OCI-LY3 (cell line): ENCODE results near the gene CLSTN1.

Experiments
- CTCF ChIP-seq: fragments of 200-600, 300-600 bp; sonication (generic); IDR thresholded peaks from 2 replicates; pipeline ENCODE4 v1.5.1; 2014; ENCODE audit warnings: antibody characterized with exemption, low read length, low read depth
- EZH2phosphoT487 ChIP-seq: fragments of 200-600 bp; shearing (Covaris generic); IDR thresholded peaks from 2 replicates; pipeline ENCODE4 v1.6.1; 2018; ENCODE audit warnings: antibody characterized with exemption, mixed run types, low read depth

GRCh38 chr1:9798236-9799130, 25.3 kb downstream of the CLSTN1 start:
- no peak for TF ChIP-seq EZH2phosphoT487
- TF ChIP-seq CTCF: no peak
